ENCODE results near the gene FAM83C. TPM values are rescaled to one million over a fixed set of nuclear protein-coding genes. Genes with fewer than 3 reads are reported as not detected.

Gene FAM83C
- total RNA-seq, 1 donor from 2014 or later = not detected

GRCh38 chr20:35237486-35237885 is 54.7 kb downstream of the FAM83C start:
- H3K27me3 Mint-ChIP-seq (ENCODE audit: unreplicated experiment) = no peaks in the 10 kb centered on the region
- no peak overlapping the region for H3K27ac Mint-ChIP-seq (ENCODE audit: unreplicated experiment)
- H3K4me1 Mint-ChIP-seq (ENCODE audit: low read depth, unreplicated experiment) = peaks cover 1% of the 10 kb centered on the region
- no peak overlapping the region for H3K4me3 Mint-ChIP-seq (ENCODE audit: unreplicated experiment)
- H3K9me3 Mint-ChIP-seq (ENCODE audit: unreplicated experiment) = peaks cover 2% of the 10 kb centered on the region
- H3K36me3 Mint-ChIP-seq (ENCODE audit: unreplicated experiment) = no peaks in the 10 kb centered on the region
- no peak for TF ChIP-seq CTCF (IDR thresholded peaks at IDR 0.05; ENCODE audit: partially characterized antibody, unreplicated experiment)
- no peak for DNase-seq

- H3K27me3 Mint-ChIP-seq (ENCODE audit: unreplicated experiment) = no peaks in the 10 kb centered on the region
These were observed 56.3 kb downstream of the FAM83C start for GRCh38 chr20:35235881-35236280.

More at GRCh38 chr20:35235881-35236280, 56.3 kb downstream of the FAM83C start:
- no peaks in the 10 kb centered on the region for H3K4me1 Mint-ChIP-seq (ENCODE audit: low read depth, unreplicated experiment)
- no peak overlapping the region for H3K27ac Mint-ChIP-seq (ENCODE audit: unreplicated experiment)
- no peak overlapping the region for H3K4me3 Mint-ChIP-seq (ENCODE audit: unreplicated experiment)
- H3K9me3 Mint-ChIP-seq (ENCODE audit: unreplicated experiment) = peaks cover under 1% of the 10 kb centered on the region
- H3K36me3 Mint-ChIP-seq (ENCODE audit: unreplicated experiment) = no peaks in the 10 kb centered on the region
- no peak for TF ChIP-seq CTCF (IDR thresholded peaks at IDR 0.05; ENCODE audit: partially characterized antibody, unreplicated experiment)
- DNase-seq = no peak

Other genes starting within 250 kb of the FAM83C start
- 67.5 TPM for gene TRPC4AP, start 199.6 kb downstream of the FAM83C start, total RNA-seq (ENCODE audit: unreplicated experiment)
- gene EDEM2, start 145.1 kb downstream of the FAM83C start, total RNA-seq (ENCODE audit: unreplicated experiment) = 10.8 TPM
- gene PROCR, start 120.4 kb downstream of the FAM83C start, total RNA-seq (ENCODE audit: unreplicated experiment) = 0.32 TPM
- 19.0 TPM for gene MMP24, start 65.7 kb downstream of the FAM83C start, total RNA-seq (ENCODE audit: unreplicated experiment)
- gene MMP24OS, start 14.3 kb downstream of the FAM83C start, total RNA-seq (ENCODE audit: unreplicated experiment) = 99.0 TPM
- 85.2 TPM for gene EIF6, start 7.7 kb downstream of the FAM83C start, total RNA-seq (ENCODE audit: unreplicated experiment)
- 46.0 TPM for gene UQCC1, start 119.5 kb upstream of the FAM83C start, total RNA-seq (ENCODE audit: unreplicated experiment)
- gene GDF5, start 145.8 kb upstream of the FAM83C start, total RNA-seq (ENCODE audit: unreplicated experiment) = 0.15 TPM
- 39.4 TPM for gene CEP250, start 163.2 kb upstream of the FAM83C start, total RNA-seq (ENCODE audit: unreplicated experiment)
- gene C20orf173, start 237.2 kb upstream of the FAM83C start, total RNA-seq (ENCODE audit: unreplicated experiment) = not detected
- 233 TPM for gene ERGIC3, start 249.7 kb upstream of the FAM83C start, total RNA-seq (ENCODE audit: unreplicated experiment)